Peyer's patch (tissue), 4 donors: ENCODE data around the gene FKBP10.

ENCODE experiments used
- CTCF ChIP-seq, 6 experiments: fragments of 450-650 bp in 4 of 6; fragments of 200-600 bp in 2 of 6; sonication (generic) in 1 of 6; IDR thresholded peaks; one replicate each; pipeline ENCODE4 v1.5.1; 2017 to 2019; ENCODE audit warnings: antibody characterized with exemption in 6 of 6, mild to moderate bottlenecking in 3 of 6, moderate library complexity in 1 of 6
- POLR2A ChIP-seq, 2 donors: fragments of 450-650 bp; IDR thresholded peaks; one replicate each; pipeline ENCODE4 v1.5.1; 2017; ENCODE audit warnings: antibody characterized with exemption in 2 of 2, mild to moderate bottlenecking in 2 of 2, moderate library complexity in 2 of 2

GRCh38 chr17:41772218-41772585 lies 40.6 kb upstream of the FKBP10 start:
- TF ChIP-seq CTCF (IDR thresholded peaks at IDR 0.05) (no peak), POLR2A (IDR thresholded peaks at IDR 0.05) (peak in 1 of 2 donors; percentile 68)
